Stimulated activated CD4-positive, alpha-beta T cell treated with anti-CD3 and anti-CD28 coated beads, Interleukin-2, amount 100 ng/mL, for 4 hours (primary cell): Measurements from ENCODE around the gene INTS11.

Experiments used
- DNase-seq: peaks from one replicate; pipeline ENCODE4 v3.0.0-alpha.2; 2020; ENCODE audit warnings: low read depth

Gene INTS11

DNA sequence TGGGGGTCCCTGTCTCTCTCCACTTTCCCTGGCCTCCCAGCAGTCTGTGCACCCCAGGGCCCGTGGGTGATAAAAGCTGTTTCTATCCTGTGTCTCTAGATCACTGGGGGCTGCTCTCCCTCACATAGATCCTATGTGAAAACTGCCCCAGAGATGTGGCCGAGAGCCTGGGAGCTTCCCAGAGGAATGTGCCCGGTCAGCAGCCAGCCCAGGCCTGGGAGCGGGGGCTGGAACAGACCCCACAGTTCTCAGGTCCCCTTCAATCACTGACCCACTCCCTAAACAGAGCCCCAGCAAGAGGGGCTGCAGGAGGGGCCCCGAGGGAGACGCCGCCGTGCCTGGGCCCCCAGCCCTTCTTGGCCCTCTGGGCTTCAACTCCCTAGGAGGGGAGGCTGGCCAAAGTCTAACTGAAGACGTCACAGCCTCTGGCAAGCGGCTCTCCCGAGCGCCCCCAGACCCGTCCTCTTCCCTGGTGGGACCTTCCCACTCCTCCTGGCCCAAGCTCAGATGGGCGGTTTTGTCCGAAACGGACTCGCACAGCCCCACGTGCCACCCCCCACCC is 33.5 kb upstream of the INTS11 start:
- no peak for DNase-seq

DNA sequence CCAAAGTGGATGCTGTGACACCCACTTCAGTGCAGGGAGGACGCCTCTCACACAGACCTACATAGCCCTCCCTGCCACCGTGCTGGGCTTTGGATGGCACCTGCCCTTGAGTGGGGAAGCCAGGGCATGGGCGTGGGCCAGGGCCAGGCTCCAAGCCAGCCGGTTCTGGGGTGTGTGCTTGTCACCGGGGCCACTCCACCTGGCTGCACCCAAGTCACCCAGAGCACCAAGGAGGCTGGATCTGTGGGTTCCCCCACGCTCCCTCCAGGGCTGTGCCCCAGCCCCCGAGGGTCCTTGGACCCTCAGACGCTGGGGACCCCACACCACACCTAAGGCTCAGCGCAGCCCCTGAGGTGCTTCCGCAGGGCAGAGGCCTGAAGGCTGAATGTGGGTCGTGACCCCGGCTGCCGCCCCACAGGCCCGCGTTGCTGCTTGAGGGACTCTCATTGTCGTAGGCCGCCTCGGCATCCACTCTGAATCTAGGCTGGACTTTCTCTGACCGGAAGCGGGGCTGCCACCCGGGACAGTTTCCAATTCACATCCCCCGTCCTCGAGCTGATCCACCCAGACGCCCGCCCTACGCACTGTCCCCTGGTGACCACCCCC is 32.4 kb upstream of the INTS11 start:
- no peak for DNase-seq

DNA sequence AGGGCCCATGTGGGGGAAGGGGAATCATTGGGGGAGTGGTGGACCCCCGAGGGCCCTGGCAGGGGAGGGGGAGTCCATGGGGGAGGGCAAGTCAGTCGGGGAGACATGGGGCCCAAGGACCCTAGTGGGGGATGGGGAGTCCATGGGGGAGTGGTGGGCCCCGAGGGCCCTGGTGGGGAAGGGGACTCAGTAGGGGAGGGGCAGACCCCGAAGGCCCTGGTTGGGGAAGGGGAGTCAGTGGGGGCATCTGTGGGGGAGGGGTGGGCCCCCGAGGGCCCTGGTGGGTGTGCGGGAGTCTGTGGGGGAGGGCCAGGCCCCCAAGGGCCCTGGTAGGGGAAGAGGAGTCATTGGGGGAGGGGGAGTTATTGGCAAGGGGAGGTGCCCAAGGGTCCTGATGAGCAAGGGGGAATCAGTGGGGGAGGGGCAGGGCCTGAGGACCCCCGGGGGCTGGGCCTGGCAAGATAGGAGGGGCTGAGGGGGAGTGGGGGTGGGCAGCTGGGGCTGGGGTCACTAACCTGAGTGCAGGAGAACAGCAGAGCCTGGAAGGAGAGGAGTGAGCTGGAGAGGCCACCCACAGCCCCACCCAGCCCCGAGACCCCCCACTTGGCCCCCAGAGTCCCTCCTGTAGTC is 31.8 kb upstream of the INTS11 start:
- DNase-seq, result no peak

DNA sequence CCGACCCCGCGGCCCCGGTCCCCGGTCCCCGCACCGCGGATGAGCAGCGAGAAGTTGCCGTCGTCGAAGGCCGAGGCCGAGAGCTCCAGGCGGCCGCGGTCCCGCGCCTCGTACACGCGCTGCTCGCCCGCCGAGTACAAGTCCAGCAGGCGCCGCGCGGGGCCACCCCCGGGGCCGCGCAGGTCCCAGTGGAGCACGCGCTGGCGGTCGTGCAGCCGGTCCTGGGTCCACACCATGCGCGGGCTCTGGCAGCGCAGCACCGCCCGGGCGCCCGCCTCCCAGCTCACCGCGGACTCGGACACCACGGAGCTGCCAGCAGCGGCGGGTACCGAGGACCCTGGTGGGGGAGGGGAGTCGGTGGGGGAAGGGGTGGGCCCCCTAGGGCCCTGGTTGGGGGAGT is 31.0 kb upstream of the INTS11 start:
- no peak for DNase-seq

DNA sequence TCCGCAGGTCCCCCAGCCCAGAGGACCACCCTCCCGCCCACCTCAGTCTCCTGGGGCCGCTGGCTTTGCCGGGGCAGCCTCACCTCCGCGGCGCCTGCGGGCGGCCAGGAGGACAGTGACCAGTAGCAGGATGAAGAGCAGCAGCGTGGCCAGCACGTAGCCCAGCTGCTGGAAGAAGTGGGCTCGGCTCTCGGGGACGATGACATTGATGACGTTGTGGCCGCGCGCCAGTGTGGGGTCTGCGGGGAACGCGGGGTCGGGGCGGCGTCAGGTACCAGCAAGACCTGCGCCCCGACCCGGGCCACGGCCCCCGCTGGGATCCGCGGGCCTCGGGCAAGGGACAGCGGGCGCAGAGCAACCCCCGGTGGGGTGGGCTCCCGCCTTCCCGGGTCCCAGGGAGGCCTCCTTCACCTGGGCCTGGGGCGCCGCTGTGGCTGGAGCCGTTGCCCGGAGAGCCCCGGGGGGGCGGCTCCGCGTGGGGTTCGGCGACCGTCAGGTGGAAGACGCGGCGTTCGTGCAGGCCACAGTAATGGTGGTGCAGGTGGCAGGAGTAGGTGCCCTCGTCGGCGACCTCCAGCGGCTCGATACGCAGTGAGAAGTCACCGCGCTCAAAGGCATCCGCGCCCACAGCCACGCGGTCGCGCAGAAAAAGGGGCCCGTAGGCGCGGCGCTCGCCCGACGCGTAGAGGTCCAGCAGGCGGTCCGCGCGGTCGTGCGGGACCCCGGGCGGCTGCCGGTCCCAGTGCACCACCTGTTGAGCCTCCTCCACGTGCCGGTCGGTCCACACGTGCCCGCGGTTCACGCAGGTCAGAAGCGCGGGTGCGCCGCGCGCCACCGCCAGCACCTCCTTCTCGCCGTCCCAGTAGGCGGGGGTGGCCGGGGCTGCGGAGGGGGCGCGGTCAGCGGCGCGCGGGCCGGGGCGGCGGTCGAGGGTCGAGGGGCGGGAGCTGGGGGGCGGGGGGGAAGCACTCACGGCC is 30.1 kb upstream of the INTS11 start:
- DNase-seq, result no peak

DNA sequence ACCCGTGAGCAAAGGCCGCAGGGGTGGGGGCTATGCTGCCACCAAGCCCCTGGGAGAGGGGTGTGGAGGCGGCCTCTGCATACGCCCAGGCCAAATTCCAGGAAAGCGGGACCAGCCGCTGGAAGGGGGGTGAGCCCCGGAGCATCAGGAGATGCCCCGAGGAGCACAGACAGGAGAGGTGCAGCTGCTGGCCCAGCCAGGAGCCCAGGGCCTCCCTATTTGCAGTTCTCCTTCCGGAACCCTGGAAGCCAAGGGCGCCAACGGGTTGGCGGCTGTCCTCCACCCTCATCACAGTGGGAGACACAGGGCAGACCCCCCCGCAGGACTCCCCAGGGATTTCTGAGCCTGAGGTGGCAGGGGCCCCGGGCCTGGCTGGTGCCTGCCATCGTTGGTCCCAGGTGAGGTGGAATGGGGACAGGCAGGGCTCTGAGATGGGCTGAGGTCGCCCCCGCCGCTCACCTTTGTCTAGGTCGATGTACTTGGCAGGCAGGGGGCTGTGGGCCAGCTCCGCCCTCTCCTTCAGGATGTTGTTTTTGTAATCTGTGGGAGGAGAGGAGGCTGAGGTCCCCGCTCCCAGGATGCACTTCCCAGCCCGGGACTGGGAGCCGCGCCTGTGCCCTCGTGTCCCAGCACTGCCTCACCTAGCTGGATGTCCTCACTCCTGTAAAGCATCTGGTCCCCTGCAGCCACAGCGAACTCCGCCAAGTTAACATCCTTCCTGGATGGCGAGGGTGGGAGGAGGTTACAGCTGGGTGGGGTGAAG is 29.1 kb upstream of the INTS11 start:
- DNase-seq, result no peak

DNA sequence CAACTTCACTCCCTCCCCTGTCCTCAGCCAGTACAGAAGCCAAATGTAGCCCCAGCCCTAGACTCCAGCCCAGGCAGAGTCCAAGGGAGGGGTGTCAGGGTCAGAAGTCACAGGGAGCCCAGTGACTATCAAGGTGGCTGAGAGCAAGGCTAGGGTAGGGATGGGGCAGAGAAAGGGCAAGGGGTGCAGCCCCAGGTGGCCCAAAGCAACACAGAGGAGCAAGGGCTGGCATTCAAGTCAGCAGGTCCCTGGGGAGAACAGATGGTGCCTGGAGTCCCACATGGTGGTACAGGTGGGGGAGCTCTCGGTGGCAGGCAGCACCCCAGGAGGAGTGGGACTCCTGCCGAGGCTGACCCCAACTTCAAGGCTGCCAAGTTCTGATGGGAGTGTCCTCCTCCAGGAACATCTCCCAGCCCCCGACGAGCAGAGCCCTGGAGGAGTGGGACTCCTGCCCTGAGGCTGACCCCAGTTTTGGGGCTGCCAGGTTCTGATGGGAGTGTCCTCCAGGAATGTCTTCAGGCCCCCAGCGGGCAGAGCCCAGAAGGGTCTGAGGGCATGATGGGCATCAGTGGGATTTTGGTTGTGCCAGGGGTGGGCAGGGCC is 28.4 kb upstream of the INTS11 start:
- no peak for DNase-seq

DNA sequence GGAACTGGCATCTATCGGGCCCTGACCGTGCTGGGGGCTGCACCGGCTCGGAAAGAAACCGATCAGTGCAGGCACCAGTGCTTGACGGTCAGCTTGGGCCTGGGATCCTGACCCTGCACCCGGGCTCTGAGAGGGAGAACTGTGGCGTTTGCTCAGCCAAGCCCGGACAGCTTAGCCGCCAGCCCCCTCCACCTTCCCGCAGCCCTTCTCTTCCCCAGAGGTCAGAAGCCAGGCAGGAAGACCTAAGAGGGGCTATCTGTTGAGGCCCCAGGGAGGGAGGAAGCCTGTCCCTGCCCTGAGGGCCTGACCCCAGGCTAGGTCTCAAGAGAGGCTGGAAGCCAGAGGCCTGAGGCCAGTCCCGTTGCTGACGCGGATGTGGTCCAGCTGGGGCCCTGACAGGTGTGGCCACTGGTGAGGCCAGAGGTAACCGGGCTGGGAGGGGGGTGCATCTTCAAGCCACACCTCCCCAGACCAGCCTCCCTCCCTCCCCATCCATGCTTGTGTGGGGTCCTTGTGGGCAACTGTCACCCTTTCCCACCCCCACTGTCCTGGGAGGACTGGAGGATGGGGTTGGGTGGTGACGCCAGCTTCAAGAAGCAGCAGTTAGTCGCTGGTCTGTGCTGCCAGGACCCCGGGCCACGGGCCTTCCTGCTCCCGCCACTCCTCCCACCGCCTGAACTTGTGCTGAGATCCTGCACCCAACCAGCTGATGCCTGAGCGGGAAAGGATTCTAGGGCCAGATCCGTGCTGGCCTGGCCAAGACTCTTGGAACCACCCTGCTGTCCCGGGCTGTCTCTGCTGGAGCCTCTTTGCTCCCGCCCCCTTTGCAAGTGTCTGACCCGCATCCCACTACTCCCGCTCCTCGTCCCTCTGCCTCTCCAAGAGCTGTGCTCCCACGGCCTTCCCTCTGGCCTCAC is 27.3 kb upstream of the INTS11 start:
- no peak for DNase-seq

DNA sequence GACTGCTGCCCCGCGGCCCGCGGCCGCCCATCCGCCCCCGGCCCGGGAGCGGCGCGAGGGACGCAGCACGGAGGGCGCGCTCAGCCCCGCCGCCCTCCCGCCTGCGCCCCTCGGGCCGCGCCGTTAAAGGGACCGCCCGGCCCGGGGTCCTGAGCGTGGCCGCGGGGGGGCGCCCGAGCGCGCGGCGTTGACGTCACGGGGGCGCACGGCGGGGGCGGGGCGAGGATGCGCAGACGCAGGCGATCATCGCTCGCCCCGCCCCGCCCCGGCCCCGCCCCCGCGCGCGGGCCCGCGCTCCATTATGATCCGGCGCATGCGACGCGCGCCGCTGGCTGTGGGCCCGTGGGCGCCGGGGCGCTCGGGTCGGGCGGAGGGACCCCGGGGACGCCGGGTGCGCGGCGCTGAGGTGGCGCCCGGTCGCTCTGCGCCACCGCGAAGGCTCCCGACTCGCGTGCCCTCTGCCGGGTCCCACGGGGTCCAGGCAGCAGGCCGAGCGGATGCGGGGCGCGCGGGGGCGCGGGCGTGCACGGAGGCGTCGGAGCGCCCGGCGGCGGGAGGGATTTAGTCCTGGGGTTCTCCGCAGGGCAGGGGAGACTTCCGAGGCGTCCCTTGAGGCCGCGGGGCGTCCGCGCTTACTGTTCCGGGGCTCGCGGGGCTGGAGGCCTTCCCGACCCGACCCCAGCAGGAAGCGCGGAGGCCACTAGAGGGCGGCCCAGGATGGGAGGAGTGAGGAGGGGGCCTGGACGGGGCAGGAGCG is 25.0 kb upstream of the INTS11 start, which contains the start of gene DVL1:
Gene DVL1, minus strand, starts transcription at position 163 of the 757 bp plus-strand sequence. CDS start 353 bp downstream, outside the sequence.
- peak; percentile 52 for DNase-seq

DNA sequence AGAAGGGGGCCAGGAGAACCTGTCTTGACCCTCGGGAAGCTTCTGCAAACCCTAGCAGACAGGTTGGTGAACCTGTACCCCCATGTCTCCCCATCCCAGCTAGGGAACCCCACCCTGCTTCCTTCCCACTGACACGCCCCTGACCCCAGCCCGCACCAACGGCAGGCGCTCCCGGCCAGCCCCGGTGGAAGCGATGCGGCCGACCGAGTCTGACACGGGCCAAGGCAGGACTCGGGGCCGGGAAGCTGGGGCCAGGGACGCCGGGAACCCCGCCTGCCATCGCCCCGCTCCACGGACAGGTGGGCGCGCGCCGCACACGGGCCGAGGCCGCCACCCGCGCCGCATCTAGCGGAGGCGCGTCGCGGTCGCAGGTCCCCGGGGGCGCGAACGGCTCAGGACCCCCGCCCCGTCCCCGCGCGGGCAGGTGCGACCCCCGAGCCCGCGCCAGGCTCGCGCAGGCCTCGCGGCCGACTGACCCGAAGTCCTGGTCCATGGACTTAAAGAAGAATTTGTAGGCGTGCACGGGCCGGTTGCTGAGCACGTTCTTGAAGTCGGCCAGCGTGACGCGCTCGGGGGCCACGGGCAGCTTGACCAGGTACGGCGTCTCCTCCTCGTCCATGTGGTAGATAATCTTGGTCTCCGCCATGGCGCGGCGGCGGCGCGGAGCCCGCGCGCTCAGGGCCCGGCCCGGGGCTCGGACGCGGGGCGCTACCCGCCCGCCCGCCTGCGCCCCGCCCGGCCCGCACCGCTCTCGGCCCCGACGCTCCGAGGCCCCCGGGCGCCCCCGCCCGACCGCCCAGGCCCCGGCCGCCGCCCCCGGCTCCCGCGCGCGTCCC is 24.2 kb upstream of the INTS11 start:
- DNase-seq, result no peak

DNA sequence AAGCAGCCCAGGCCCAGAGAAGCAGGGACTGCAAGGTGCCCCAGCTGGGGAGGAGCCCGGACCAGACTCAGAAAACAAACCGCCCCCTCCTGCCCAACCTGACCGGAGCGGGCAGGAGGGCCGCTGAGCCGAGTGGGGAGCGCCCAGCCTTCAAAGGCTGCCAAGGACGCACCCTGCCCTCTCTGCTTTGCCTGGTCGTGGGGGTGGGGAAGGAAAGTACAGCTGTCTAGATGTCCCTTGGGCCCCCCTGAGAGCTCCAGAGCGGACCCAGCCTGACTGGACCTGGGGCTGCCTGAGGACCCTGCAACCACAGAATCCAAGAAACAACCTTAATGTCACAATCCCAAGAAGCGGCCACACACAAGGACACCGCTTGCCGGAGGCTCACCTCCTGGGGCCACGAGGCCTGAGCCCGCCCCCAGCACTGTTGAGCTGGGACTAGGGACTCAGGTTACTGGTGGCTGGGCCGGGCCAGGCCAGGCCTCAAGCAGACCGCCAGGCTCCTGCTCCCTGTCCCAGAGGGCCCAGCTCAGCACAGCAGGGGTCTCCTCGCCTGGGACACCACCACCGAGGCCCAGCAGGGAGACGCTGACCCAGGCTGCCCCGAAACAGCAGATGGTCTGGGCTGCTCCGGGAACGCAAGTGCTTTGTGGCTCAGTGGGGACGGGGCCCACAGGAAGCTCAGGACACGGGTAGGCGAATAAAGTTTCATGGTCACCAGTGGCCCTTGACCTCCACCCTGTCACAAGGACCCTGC is 23.4 kb upstream of the INTS11 start:
- DNase-seq, result no peak

DNA sequence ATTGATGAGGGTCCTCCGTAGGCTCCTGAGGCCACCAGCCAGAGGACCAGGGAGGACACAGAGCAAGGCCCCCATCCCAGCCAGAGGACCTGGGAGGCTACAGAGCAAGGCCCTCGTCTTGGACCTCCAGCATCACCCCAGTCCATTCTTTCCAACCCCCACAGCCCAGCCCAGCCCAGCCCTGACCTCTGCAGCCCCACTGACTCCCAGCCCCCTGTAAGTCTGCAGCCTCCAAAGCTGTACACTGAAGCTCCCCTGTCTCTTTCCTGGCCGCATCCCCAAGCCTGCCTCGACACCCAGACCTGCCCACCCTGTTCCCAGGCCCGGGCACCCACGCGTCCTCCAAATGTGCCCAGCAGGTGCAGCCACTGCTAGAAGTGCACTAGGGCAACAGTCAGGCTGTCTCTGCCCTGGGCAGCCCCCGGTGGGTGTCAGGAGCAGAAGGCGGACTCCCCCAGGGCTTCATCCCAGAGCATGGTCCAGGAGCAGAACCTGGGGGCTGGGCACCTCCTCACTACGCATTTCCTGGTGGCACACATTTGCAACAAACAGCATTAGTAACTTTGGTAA is 22.7 kb upstream of the INTS11 start:
- DNase-seq, result no peak

DNA sequence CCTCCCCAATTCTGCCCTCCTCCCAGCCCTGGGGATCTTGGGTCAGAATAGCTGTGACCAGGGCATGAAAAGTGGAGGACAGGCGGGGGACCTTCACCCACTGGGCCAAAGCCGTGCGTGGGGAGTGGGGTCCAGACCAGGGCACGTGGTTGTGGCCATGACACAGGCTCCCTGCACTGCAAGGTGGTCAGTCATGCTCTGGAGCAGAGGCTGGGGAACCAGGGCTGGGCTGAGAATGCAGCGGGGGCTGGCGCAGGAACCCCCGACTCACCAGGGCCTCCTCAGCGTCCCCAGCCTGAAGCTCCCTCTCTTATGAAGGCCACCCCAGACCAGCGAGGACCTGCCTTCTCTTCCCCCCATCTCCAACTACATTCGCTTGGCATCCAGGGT is 22.0 kb upstream of the INTS11 start:
- DNase-seq, result no peak

DNA sequence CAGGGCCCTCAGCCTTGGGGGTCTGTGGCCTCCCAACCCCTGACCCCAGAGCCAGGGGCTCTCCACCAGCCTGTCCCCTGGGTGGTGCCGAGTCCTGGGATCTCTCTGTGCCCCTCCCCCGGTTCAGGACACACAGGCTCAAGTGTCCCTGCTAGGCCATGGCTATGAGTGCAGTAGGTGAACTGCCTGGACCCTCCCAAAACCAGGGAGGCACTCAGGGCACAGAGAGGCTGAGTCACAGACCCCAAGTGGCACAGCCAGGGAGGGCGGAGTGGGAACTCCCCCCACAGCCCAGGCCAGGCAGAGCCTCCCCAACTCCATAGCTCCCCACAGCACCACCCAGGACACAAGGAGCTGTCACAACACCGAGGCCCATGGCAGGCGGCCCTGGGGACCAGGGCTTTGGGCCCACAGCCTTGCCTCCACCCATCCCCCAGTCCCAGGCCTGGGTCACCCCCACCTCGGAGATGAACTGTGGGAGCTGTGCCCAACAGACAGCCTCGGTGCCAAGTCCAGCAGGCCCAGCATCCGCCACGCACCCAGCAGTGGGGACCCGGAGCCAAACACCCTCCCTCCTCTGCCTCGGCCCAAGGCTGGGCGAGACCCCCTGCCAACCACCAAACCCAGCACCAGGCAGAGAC is 21.5 kb upstream of the INTS11 start:
- DNase-seq, result no peak

DNA sequence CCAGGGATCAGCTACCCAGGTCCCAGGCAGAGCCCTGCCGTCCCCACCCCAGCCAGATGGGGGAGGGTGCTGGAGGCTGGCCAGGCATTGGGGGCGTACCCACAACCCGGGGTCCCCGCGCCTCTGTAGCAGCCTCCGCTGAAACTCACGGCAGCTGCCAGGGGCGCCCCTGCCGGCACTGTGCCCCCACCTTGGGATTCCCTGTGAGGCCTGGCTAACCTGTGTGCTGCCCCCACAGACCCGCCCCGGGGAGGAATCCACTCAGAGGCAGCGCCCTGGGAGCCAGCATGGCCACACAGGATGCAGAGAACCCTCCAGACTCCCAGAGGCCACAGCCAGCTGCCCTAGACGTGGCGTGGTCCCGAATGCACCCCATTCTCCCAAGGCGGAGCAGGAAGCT is 20.9 kb upstream of the INTS11 start:
- no peak for DNase-seq

DNA sequence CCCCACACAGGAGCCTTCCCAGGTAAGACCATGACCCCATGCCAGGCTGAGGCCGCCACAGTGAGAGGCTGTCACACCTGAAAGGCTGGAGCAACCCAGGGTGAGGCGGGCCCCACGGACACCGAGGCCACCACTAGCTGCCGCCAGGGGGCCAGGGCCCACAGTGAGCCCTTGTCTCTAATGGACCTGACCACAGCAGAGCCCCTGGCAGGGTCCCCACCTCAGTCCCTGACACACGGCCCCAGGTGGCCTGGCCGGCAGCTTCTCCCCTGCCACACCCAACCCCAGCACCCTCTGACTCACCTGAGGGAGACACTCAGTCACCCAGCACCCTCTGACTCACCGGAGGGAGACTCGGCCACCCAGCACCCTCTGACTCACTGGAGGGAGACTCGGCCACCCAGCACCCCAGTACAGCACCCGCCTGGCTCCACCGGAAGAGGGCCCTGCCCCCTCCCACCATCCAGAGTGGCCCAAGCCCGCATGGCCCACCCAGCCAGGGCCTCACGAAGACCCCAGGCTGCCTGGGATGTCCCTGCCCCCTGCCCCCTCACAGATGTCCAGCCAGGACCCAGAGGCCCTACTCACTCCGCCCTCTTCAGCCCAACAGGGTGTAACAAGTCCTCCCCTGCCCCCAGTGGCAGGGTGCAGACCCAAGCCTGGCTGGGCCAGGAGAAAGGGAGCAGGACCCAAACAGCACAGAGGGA is 20.3 kb upstream of the INTS11 start:
- DNase-seq, result peak; percentile 54
